Measurements from ENCODE around the gene WDTC1. TPM values are rescaled to one million over a fixed set of nuclear protein-coding genes. Genes with fewer than 3 reads are reported as not detected.

WDTC1 gene
- total and polyA plus RNA-seq, 3 donors from 2014 or later: 61.4 to 142 (median 69.5) TPM

GRCh38 chr1:27302612-27303011 is 68.2 kb downstream of the WDTC1 start:
- no peak for DNase-seq
- Histone ChIP-seq H3K9me3 (no peaks in the 10 kb centered on the region), H3K27ac (no peak overlapping the region), H3K36me3 (ENCODE audit: low read depth, missing control alignments) (no peaks in the 10 kb centered on the region), H3K4me3 (no peak overlapping the region), H3K4me1 (peaks cover 19% of the 10 kb centered on the region), H3K27me3 (no peaks in the 10 kb centered on the region)
- intact Hi-C loops (cut with DNase I; ENCODE audit: low total_unique reads): loop anchor here (5.0 kb wide), 1 partner anchor 90 kb away; the partner anchor contains the start of gene GPR3
- no peak for TF ChIP-seq POLR2A (IDR thresholded peaks at IDR 0.05)
- no peak for TF ChIP-seq CTCF (IDR thresholded peaks at IDR 0.05)
- 86 to 93% methylated on average over 2 of the region's 2 CpGs for WGBS, 2 donors

- intact Hi-C loops (cut with DNase I; ENCODE audit: low total_unique reads): loop anchor here (5.0 kb wide), 1 partner anchor 89 kb away; the partner anchor contains the start of gene GPR3
- TF ChIP-seq POLR2A (IDR thresholded peaks at IDR 0.05): no peak
- TF ChIP-seq CTCF (IDR thresholded peaks at IDR 0.05): no peak
- no peak overlapping the region for H3K27ac ChIP-seq
- WGBS, 2 donors: 78 to 89% methylated on average over 15 of the region's 15 CpGs
- DNase-seq: no peak
- no peaks in the 10 kb centered on the region for H3K36me3 ChIP-seq (ENCODE audit: low read depth, missing control alignments)
- peaks cover 19% of the 10 kb centered on the region for H3K4me1 ChIP-seq
- no peaks in the 10 kb centered on the region for H3K27me3 ChIP-seq
- H3K4me3 ChIP-seq: no peak overlapping the region
- no peaks in the 10 kb centered on the region for H3K9me3 ChIP-seq
Observed at GRCh38 chr1:27303509-27303908, 69.1 kb downstream of the WDTC1 start.

- Histone ChIP-seq H3K27me3 (no peaks in the 10 kb centered on the region), H3K36me3 (ENCODE audit: low read depth, missing control alignments) (no peaks in the 10 kb centered on the region), H3K4me3 (no peak overlapping the region), H3K27ac (no peak overlapping the region), H3K4me1 (no peaks in the 10 kb centered on the region), H3K9me3 (no peaks in the 10 kb centered on the region)
- WGBS, 2 donors: 91 to 92% methylated on average over 11 of the region's 11 CpGs
- intact Hi-C loops (cut with DNase I; ENCODE audit: low total_unique reads): no loop called here
- no peak for TF ChIP-seq CTCF (IDR thresholded peaks at IDR 0.05)
- no peak for TF ChIP-seq POLR2A (IDR thresholded peaks at IDR 0.05)
- DNase-seq: no peak
Observed at GRCh38 chr1:27306071-27306470, 71.6 kb downstream of the WDTC1 start.

GRCh38 chr1:27306892-27307761 is 72.7 kb downstream of the WDTC1 start:
- H3K27me3 ChIP-seq: no peaks in the 10 kb centered on the region
- H3K27ac ChIP-seq: no peak overlapping the region
- DNase-seq: no peak
- H3K36me3 ChIP-seq (ENCODE audit: low read depth, missing control alignments): no peaks in the 10 kb centered on the region
- H3K4me1 ChIP-seq: no peaks in the 10 kb centered on the region
- no peak overlapping the region for H3K4me3 ChIP-seq
- intact Hi-C loops (cut with DNase I; ENCODE audit: low total_unique reads): no loop called here
- 83 to 89% methylated on average over 11 of the region's 11 CpGs for WGBS, 2 donors
- TF ChIP-seq POLR2A (IDR thresholded peaks at IDR 0.05) (no peak), CTCF (IDR thresholded peaks at IDR 0.05) (no peak)
- no peaks in the 10 kb centered on the region for H3K9me3 ChIP-seq
